HG03103 (cell line): ENCODE results near the gene TMED1.
"Not testable (repeated sequence)": the region's sequence is repeated elsewhere in the genome, so short reads cannot be mapped to it uniquely, and the experiment has no call there.

Source experiments
- ATAC-seq: cut with Tn5 transposase; IDR thresholded peaks from one replicate; pipeline ENCODE4 v1.9.1; 2021; ENCODE audit warnings: low read depth; ENCODE audit not compliant: unreplicated experiment

The TMED1 gene, protein sequence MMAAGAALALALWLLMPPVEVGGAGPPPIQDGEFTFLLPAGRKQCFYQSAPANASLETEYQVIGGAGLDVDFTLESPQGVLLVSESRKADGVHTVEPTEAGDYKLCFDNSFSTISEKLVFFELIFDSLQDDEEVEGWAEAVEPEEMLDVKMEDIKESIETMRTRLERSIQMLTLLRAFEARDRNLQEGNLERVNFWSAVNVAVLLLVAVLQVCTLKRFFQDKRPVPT

DNA sequence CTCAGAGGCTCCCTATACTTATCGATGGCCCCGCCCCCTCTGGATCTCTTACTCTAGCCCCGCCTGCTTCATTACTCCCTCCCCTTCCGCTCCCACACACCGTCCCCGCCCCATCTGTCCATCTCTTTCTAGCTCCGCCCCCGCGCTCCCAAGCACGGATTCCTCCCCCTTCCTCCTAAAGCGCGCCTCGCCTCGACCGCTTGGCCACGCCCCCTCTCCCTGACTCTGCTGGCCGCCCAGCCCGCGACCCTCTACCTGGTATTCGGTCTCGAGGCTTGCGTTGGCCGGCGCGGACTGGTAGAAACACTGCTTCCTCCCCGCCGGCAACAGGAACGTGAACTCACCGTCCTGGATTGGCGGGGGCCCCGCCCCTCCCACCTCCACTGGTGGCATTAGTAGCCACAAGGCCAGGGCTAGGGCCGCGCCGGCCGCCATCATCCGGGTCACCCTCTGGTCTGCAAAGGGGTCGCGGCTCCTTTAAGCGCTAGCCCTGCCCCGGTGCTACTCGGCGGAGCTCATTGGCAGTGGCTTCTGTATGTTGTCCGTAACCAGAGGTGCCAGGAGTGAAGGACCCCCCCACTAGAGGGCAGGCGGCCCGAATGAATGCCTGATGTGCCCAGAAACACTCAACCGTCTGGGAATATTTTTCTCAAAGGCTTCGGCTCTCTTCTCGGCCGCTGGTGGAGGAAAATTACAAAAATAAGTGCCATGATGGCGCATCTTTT is at the start of gene TMED1:
Gene TMED1 (minus strand): TSS at position 459 of the 725 bp plus-strand sequence. CDS start 21 bp downstream, at position 438.
- peak; percentile 79 for ATAC-seq

GRCh38 chr19:10885201-10886169 is 49.5 kb upstream of the TMED1 start:
- no peak for ATAC-seq

- no peak for ATAC-seq
Measured at GRCh38 chr19:10884274-10884673, 48.3 kb upstream of the TMED1 start.

DNA sequence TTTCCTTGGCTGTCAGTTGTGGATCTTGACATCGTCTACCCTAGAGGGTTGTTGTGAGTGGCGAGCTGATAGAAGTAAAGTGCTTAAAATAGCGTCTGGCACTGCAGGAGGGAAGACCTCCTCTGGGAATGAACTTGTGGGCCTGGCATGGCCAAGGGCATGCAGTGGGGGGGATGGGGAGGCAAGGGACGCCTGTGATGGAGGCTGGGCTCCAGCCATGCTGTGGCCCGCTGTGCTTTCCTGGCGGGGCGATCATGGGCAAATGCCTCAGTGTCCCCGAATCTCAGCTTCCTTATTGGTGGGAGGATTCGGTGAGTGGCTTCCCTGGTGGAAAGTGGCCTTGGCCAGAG is 46.1 kb upstream of the TMED1 start:
- no peak for ATAC-seq

DNA sequence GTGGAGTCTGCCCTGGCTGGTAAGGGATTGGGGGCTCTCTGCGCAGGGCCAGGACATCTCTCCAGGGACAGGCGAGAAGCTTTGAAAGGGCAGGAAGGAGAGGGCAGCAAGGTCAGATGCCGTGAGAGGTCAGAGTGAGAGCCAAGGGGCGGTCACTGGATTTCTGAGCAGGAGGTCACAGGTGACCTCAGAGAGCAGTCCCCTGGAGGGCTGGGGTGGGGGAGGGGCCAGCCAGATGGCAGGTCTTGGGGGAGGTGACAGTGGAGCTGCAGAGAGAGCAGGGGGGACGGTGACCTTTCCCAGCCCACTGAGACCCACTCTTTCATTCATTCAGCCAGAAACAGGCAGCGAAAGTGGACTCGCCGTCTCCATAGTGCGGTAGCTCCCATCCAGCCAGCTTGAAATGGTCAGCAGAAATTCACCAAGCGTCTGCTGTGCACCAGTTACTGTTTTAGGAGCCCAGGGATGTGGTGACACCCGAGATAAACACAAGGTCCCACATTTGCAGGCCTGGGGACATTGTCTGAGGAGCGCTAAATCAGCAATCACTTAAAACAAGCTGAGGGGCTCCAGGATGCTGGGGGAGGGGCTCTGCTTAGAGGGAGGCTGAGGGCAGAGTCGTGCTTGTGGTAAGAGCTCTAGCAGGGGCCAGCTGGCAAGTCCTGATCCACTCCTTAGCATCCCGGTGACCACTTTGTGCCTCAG is 45.5 kb upstream of the TMED1 start:
- ATAC-seq, result no peak

- ATAC-seq, result no peak
Measured at GRCh38 chr19:10878253-10878652, 42.2 kb upstream of the TMED1 start.

DNA sequence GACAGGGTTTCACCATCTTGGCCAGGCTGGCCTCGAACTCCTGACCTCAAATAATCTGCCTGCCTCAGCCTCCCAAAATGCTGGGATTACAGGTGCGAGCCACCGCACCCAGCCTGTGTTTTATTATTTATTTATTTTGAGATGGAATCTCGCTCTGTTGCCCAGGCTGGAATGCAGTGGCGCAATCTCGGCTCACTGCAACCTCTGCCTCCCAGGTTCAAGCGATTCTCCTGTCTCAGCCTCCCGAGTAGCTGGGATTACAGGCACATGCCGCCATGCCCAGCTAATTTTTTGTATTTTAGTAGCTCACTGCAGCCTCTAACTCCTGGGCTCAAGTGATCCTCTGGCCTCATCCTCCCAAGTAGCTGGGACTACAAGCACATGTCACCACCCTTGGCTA is 41.6 kb upstream of the TMED1 start:
- ATAC-seq, result not testable (repeated sequence)

DNA sequence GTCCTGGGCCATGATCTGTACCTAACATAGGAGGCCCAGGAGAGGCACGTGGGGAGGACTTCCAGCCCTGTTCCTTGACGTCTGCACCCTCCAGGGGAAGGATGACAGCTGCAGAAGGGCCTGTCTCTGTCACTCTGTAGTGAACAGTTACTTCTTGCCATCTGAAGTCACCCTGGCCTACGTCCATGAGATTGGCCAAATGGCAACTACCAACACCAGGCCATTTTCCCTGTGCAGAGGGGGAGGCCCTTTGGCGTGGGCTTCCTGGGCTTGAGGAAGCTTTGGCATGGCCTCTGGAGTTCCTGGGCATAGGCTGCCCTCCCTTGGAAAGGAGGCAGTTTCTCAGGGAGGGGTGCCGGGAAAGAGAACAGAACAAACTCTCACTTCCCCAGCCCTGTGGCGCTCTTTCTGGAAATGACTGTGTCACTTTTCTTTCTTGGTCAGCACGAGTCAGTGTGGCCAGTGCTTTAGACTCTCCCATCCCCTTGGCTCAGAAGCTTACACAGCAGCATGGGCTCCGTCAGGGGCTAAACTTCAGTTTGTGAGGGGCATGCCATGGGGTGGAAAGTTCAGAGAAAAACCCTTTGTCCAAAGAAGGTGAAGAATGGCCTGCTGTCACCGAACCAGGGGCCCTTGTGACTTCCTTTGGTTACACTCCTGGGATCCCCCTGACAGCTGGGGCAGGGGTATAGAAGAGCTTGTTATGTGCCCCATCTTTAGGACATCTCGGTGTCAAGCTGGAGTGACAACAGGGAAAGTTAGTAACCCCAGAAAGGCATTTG is 40.6 kb upstream of the TMED1 start:
- peak; percentile 58 for ATAC-seq

DNA sequence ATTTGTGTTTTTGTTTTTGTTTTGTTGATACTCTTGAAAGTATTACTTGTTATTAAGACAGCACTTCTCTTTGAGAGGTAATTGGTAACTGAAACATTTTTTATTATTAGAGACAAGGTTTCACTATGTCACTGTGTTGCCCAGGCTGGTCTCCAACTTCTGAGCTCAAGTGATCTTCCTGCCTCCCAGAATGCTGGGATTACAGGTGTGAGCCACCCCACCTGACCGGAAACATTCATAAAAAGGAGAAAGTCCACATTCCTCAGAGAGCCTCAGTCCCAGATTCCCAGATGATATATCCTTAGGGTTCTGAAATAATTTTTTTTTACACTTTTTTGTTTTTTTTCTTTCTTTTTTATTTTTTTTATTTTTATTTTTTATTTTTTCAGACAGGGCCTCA is 38.0 kb upstream of the TMED1 start:
- no peak for ATAC-seq

- no peak for ATAC-seq
Measured at GRCh38 chr19:10872546-10873107, 36.6 kb upstream of the TMED1 start.

DNA sequence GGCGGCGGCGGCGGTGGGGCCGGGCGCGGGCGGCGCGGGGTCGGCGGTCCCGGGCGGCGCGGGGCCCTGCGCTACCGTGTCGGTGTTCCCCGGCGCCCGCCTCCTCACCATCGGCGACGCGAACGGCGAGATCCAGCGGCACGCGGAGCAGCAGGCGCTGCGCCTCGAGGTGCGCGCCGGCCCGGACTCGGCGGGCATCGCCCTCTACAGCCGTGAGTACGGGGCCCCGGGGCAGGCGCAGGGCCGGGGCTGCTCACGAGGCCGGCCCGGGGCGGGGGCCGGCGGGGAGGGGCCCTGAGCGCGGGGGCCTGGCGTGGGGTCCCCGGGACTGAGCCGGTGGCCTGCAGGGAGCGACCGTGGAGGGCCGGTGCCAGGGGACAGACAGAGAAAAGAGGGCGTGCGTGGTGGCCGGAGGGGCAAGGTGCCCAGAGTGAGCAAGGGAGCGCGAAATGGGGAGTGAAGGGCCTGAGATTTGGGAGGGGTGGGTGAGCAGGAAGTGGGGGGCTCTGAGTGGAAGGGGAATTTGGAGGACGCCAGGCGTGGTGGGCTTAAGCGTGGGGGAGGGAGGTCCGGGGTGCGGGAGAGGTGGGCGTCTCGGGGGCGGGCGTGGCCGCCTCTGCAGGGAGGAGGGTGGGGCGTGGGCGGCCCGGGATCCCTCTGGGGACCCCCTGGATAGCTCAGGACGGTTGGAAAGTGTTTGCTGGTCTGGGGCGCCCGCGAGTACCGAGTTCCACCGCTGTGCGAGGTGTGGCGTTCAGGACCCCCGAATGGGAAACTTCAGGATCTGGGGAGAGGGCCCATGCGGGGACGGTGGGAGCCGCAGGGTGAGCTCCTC is 35.9 kb upstream of the TMED1 start:
- no peak for ATAC-seq

- ATAC-seq, result peak; percentile 66
Measured at GRCh38 chr19:10870955-10871603, 35.1 kb upstream of the TMED1 start, which contains the start of gene CARM1. Gene CARM1 (plus strand): TSS chr19:10871553. CDS start chr19:10871703, 150 bp downstream.

- ATAC-seq, result no peak
Measured at GRCh38 chr19:10870501-10870954, 34.5 kb upstream of the TMED1 start.

DNA sequence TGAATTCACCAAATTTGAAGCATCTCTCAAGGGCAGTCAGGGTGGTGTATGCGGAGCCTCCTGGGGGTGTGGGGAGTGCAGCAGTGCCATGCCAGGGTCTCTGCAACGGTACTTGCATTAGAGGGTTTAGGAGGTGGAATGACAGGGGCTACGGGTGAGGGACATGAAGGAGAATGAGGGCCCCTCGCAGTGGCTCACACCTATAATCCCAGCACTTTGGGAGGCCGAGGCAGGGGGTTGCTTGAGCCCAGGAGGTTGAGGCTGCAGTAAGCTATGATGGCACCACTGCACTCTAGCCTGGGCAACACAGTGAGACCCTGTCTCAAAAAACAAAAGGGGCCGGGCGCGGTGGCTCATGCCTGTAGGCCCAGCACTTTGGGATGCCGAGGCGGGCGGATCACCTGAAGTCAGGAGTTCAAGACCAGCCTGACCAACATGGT is 33.9 kb upstream of the TMED1 start:
- ATAC-seq, result not testable (repeated sequence)

DNA sequence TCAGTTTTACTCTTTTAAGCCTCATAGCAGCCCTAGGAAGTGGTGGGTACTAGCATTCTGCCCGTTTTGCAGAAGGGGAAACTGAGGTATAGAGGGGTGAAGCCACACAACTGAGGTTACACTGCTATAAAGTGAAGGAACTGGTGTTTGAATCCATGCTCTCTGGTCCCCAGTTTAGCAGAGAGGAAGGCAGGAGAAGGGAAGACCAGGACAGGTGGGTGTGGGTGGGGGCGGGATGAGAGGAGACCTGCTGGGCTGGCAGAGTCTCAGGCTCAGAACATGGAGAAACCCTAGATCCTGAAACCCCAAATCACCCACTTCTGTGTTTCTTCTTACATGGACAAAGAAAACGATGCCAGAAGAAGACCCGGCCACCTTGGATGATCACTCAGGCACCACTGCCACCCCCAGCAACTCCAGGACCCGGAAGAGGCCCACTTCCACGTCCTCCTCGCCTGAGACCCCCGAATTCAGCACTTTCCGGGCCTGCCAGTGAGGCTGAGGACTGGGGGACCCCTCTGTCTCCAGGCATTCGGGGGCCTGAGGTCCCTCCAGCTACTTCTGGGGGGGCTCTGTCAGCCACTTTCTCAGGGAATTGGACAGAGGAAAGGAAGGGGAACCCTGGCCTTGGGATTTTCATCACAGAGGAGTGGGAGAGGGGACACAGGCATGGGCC is 33.0 kb upstream of the TMED1 start:
- no peak for ATAC-seq

DNA sequence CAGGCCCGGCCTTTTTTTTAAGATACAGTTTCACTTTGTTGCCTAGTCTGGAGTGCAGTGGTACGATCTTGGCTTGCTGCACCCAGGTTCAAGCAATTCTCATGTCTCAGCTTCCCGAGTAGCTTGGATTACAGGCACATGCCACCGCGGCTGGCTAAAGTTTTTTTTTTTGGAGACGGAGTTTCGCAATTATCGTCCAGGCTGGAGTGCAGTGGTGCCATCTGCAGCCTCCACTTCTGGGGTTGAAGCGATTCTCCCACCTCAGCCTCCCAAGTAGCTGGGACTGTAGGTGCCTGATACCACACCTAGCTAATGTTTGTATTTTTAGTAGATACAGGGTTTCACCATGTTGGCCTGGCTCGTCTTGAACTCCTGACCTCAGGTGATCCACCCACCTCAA is 30.5 kb upstream of the TMED1 start:
- no peak for ATAC-seq

GRCh38 chr19:10864538-10864899 is 28.5 kb upstream of the TMED1 start:
- ATAC-seq, result no peak
